HCT116 (cell line): ENCODE measurements around the gene RRBP1. TPM values are rescaled to one million over a fixed set of nuclear protein-coding genes. Genes with fewer than 3 reads are reported as not detected.

Source experiments
- ATAC-seq: fragments of 200-7000 bp; cut with Tn5 transposase; 2 replicates; pipeline ENCODE4 v1.9.1; 2020; ENCODE audit warnings: mild to moderate bottlenecking, moderate library complexity
- BruUV-seq: library from RNA; stranded (reverse); fragments of 400-500 nt; replicated peaks from 2 replicates; lab custom pipeline; 2021; lab: Mats Ljungman, UMichigan
- CTCF ChIA-PET: fragments of 300-600 bp; sonication (Branson Sonifier 250); formaldehyde crosslinking; loops from one replicate; lab custom pipeline; 2021; ENCODE audit warnings: antibody characterized with exemption; lab: Charles Lee
- POLR2A ChIA-PET: fragments of 300-600, 350-600 bp; sonication (Branson Sonifier 250); formaldehyde crosslinking; loops from one replicate; lab custom pipeline; 2021; ENCODE audit warnings: antibody characterized with exemption; lab: Charles Lee
- RAD21 ChIA-PET, 2 experiments: fragments of 300-600 bp; sonication (Branson Sonifier 250); formaldehyde crosslinking; loops; one replicate each; lab custom pipeline; 2023; ENCODE audit warnings: low total read pairs in 2 of 2; ENCODE audit not compliant: uncharacterized antibody in 2 of 2, unreplicated experiment in 2 of 2, low non-redundant PET in 1 of 2; lab: Charles Lee
- DNase-seq: peaks from one replicate; pipeline ENCODE4 v3.0.0-alpha.2; 2010; ENCODE audit warnings: low read depth, low spot score
- H2AFZ ChIP-seq: fragments of 200-600 bp; shearing (Covaris generic), sonication (generic); 2 replicates; pipeline ENCODE4 v1.6.1; 2017; ENCODE audit warnings: low read depth, mixed run types, mixed read lengths, antibody characterized with exemption, low read length; ENCODE audit not compliant: poor library complexity, severe bottlenecking
- H3K27ac ChIP-seq: 2 replicates; pipeline ENCODE4 v1.5.1; 2012; ENCODE audit warnings: low read depth, low read length
- H3K27me3 ChIP-seq: fragments of 200-600 bp; sonication (generic); 2 replicates; pipeline ENCODE4 v1.6.1; 2016; ENCODE audit warnings: mixed run types, low read length, mixed read lengths; ENCODE audit not compliant: insufficient read depth
- H3K36me3 ChIP-seq, 2 experiments: fragments of 200-500 bp in 1 of 2; fragments of 200-600 bp in 1 of 2; sonication (Bioruptor generic) in 1 of 2; sonication (generic) in 1 of 2; 2 replicates each; pipeline versions ENCODE4 v1.5.1 to v1.6.1; 2014 to 2016; ENCODE audit warnings: low read length in 2 of 2, inconsistent platforms in 1 of 2, mixed read lengths in 1 of 2, mixed run types in 1 of 2; ENCODE audit not compliant: insufficient read depth in 2 of 2, control insufficient read depth in 1 of 2
- H3K4me1 ChIP-seq, 2 experiments: fragments of 200-600 bp in 1 of 2; sonication (generic) in 1 of 2; 2 replicates each; pipeline versions ENCODE4 v1.5.1 to v1.6.1; 2012 to 2017; ENCODE audit warnings: low read length in 2 of 2, inconsistent platforms in 1 of 2, mild to moderate bottlenecking in 1 of 2, mixed read lengths in 1 of 2, mixed run types in 1 of 2, moderate library complexity in 1 of 2; ENCODE audit not compliant: insufficient read depth in 2 of 2, control insufficient read depth in 1 of 2
- H3K4me2 ChIP-seq: fragments of 200-600 bp; sonication (generic); 2 replicates; pipeline ENCODE4 v1.6.1; 2017; ENCODE audit warnings: mixed run types, low read length, mixed read lengths
- H3K4me3 ChIP-seq, 2 experiments: fragments of 200-600 bp in 1 of 2; sonication (generic) in 1 of 2; replicated peaks in 1 of 2; 2 replicates each; pipeline ENCODE4 v1.5.1; 2011 to 2016; ENCODE audit warnings: low read length in 2 of 2, control low read depth in 1 of 2, low read depth in 1 of 2, mild to moderate bottlenecking in 1 of 2, mixed read lengths in 1 of 2, mixed run types in 1 of 2
- H3K79me2 ChIP-seq: fragments of 200-600 bp; sonication (generic); 2 replicates; pipeline ENCODE4 v1.6.1; 2017; ENCODE audit warnings: mild to moderate bottlenecking, mixed run types, low read length, moderate library complexity, mixed read lengths; ENCODE audit not compliant: insufficient read depth
- H3K9ac ChIP-seq: fragments of 200-600 bp; sonication (generic); 2 replicates; pipeline ENCODE4 v1.6.1; 2016; ENCODE audit warnings: low read length, mixed read lengths
- H3K9me2 ChIP-seq: fragments of 200-600 bp; sonication (generic), shearing (Covaris generic); 2 replicates; pipeline ENCODE4 v1.6.1; 2017; ENCODE audit warnings: mixed run types, mild to moderate bottlenecking, moderate library complexity; ENCODE audit not compliant: insufficient read depth
- H3K9me3 ChIP-seq, 2 experiments: fragments of 200-500 bp in 1 of 2; fragments of 200-600 bp in 1 of 2; sonication (Bioruptor generic) in 1 of 2; sonication (generic) in 1 of 2; 2 replicates each; pipeline ENCODE4 v1.6.1; 2014 to 2017; ENCODE audit warnings: low read length in 2 of 2, mixed read lengths in 2 of 2, inconsistent platforms in 1 of 2, low read depth in 1 of 2, mild to moderate bottlenecking in 1 of 2, mixed run types in 1 of 2, moderate library complexity in 1 of 2; ENCODE audit not compliant: control insufficient read depth in 1 of 2, insufficient read depth in 1 of 2
- H4K20me1 ChIP-seq: fragments of 200-600 bp; sonication (generic), shearing (Covaris generic); 2 replicates; pipeline ENCODE4 v1.6.1; 2017; ENCODE audit warnings: mixed run types, mild to moderate bottlenecking, moderate library complexity; ENCODE audit not compliant: insufficient read depth
- ELF1 ChIP-seq: IDR thresholded peaks from 2 replicates; pipeline ENCODE4 v1.6.1; 2012; ENCODE audit warnings: low read depth, borderline replicate concordance
- EZH2 ChIP-seq: fragments of 200-600 bp; sonication (generic); IDR thresholded peaks from 2 replicates; pipeline ENCODE4 v1.6.1; 2017; ENCODE audit warnings: antibody characterized with exemption, mixed run types
- FOSL1 ChIP-seq: IDR thresholded peaks from 2 replicates; pipeline ENCODE4 v1.6.1; 2012; ENCODE audit warnings: low read depth
- MAX ChIP-seq: IDR thresholded peaks from 2 replicates; pipeline ENCODE4 v1.6.1; 2012
- RAD21 ChIP-seq: IDR thresholded peaks from 2 replicates; pipeline ENCODE4 v1.6.1; 2012; ENCODE audit warnings: low read depth, mild to moderate bottlenecking
- REST ChIP-seq: IDR thresholded peaks from 2 replicates; pipeline ENCODE4 v1.6.1; 2012; ENCODE audit warnings: low read depth
- SIN3A ChIP-seq: IDR thresholded peaks from 2 replicates; pipeline ENCODE4 v1.6.1; 2012; ENCODE audit warnings: low read depth
- SP1 ChIP-seq: IDR thresholded peaks from 2 replicates; pipeline ENCODE4 v1.6.1; 2012; ENCODE audit warnings: low read depth
- intact Hi-C: fragments of 100-400 bp; cut with micrococcal nuclease; formaldehyde crosslinking; loops from 2 replicates; pipeline ENCODE4 v1.10.0; 2022
- total RNA-seq: library from RNA; stranded (reverse); gene quantifications from one replicate; pipeline ENCODE4 v1.2.1, GENCODE V29; 2021; ENCODE audit not compliant: unreplicated experiment

The RRBP1 gene
- total RNA-seq, 1 experiment from 2014 or later: 123 TPM

- no peak for TF ChIP-seq RAD21
- TF ChIP-seq FOSL1: no peak
These were observed 19.0 kb downstream of the RRBP1 start (continued) for GRCh38 chr20:17663040-17663399.

- no peaks in the 10 kb centered on the region for H3K27me3 ChIP-seq
- no peaks in the 10 kb centered on the region for H3K9me2 ChIP-seq
- no peak for DNase-seq
- intact Hi-C loops: no loop called here
- no peaks in the 10 kb centered on the region; the same call in 1 of the 2 replicates for H4K20me1 ChIP-seq
- TF ChIP-seq MAX: no peak
- TF ChIP-seq REST: no peak
- no peak for TF ChIP-seq SP1
- TF ChIP-seq ELF1: no peak
- no peak for TF ChIP-seq EZH2
- TF ChIP-seq SIN3A: no peak
- H3K9ac ChIP-seq: no peak overlapping the region
- H3K9me3 ChIP-seq: peaks cover 8 to 10% of the 10 kb centered on the region in 2 experiments; a peak in 1 of 4 replicates
- peaks cover 7 to 23% of the 10 kb centered on the region in 2 experiments for H3K36me3 ChIP-seq
- H3K4me3 ChIP-seq: no peak overlapping the region
- H3K27ac ChIP-seq: no peak overlapping the region
- ChIA-PET POLR2A (no interaction called here), CTCF (no interaction called here), RAD21 (no interaction called here)
- H3K4me2 ChIP-seq: no peak overlapping the region
- peaks cover 87% of the 10 kb centered on the region for H3K79me2 ChIP-seq
- no peaks in the 10 kb centered on the region; a peak in 1 of 4 replicates for H3K4me1 ChIP-seq
- no TSS peak for BruUV-seq
- ATAC-seq: no peak
- no peak overlapping the region for H2AFZ ChIP-seq
These were observed 19.6 kb downstream of the RRBP1 start for GRCh38 chr20:17662333-17663039.
